Measurements from ENCODE around the gene GPN1.
"Not testable (repeated sequence)": the region's sequence is repeated elsewhere in the genome, so short reads cannot be mapped to it uniquely, and the experiment has no call there.

GPN1 gene

DNA sequence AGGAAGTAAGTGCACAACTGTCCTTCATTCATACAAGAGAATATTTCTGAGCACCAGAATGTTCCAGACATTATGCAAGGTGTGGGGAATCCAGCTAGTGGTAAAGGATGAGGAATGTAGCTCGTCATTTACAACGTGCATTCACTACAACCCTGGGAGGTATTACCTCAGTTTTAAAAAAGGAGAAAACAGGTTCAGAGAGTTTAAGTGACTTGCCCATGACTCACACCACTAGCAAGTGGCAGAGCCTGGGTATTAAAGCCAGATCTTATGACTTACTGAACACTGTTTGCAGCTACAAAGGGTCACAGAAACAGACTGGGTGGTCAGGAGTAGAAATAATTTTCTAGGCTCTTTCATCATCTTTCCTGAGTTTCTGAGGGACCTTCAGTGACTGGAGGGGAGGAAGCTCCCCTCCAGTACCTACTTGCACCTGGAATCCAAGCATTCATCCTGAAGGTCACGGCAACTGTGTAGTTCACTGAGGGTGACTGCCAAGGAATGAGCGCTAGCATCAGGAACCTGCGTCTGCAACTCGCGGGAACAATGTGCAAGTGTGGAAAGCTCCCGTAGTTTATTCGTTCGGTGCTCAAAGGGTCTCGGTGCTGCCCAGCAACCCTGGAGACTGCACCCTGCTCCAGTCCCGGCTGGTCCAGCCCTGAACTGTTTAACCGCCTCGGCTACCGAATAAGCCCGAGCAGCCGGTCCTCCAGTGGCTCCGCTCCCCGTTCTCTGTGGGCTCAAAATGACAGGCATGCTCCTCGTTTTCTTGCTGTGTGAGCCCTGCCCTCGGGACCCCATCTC, 685 bp upstream of the GPN1 start:
- peak; percentile 26 for DNase-seq

DNA sequence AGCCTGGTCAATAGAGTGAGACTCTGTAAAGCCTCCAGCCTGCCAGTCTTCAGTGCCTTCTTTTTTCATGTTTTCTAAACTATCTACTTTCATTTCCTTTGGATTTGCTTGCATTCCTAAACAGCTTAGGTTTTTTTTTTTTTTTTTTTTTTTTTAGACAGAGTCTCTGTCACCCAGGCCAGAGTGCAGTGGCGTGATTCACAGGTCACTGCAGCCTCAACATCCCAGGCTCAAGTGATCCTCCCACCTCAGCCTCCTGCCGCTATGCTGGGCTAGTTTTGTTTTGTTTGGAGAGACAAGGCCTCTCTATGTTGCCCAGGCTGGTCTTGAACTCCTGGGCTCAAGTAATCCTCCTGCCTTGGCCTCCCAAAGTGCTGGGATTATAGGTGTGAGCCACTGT, 1.4 kb downstream of the GPN1 start:
- DNase-seq: not testable (repeated sequence)

DNA sequence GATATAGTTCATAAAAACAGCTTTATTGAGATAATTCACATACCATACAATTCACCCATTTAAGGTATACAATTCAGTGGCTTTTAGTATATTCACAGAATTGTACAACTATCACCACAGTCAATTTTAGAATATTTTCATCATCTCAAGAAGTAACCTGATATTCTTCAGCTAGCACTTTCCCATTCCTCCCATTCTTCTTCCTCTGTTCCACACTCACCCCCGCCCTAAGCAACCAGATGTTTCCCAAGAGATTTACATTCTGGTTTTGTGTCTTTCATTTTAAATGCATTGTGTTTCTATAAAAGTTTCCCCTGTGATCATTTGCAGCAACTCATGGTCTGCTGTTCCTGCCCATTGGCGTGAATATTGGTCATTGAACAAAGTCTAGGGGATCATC, 5.4 kb downstream of the GPN1 start:
- DNase-seq: no peak

DNA sequence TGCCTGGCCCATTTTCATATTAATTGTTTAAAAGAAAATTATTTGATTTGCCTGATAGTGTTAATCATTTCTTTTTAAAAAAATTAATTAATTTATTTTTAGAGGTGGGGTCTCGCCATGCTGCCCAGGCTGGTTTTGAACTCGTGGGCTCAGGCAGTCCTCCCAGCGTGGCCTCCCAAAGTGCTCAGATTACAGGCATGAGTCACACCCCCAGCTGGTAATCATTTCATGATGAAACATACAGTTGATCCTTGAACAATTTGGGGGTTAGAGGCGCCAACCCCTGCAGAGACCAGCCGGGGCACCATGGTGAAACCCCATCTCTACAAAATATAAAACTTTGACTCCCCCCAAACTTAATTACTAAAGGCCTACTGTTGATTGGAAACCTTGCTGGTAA, 7.9 kb downstream of the GPN1 start:
- no peak for DNase-seq

DNA sequence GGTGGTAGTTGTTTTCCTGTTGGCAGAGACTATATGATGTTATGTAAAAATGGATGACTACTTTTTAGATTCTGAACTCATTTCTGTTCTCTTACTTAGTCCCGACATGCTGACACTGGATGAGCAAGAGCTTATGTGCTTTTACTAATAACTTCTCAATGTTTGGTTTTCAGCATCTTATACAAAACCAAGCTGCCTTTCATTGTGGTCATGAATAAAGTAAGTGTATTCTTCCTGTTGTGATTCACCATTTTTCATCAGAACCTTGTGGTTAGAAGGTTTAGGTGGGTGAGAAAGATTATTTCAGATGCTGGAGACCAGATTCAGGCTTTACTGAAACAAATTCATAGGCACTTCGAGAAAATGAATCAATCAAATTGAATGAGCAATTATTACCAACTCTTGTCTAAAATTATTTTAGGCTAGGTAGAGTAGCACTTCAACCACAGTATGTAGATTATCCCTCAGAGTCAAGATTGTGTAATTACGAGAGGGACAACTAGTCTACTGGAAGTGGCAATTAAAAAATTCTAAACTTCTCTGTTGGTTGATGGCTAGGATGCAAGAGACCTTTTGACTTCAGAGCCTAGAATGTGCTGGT, 9.3 kb downstream of the GPN1 start:
- no peak for DNase-seq

DNA sequence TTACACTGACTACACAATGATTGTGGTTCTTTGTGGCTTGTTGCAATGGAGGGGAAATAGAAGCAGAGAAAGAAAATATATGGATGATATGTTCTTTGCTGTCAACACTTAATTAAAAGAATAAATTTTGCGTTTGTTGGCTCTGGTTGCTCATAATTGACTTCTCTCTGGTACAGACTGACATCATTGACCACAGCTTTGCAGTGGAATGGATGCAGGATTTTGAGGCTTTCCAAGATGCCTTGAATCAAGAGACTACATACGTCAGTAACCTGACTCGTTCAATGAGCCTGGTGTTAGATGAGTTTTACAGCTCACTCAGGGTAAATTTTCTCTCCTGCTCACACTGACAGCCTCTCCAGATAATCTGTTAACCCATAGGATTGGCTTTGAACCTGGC, 9.9 kb downstream of the GPN1 start:
- DNase-seq: peak; percentile 50

DNA sequence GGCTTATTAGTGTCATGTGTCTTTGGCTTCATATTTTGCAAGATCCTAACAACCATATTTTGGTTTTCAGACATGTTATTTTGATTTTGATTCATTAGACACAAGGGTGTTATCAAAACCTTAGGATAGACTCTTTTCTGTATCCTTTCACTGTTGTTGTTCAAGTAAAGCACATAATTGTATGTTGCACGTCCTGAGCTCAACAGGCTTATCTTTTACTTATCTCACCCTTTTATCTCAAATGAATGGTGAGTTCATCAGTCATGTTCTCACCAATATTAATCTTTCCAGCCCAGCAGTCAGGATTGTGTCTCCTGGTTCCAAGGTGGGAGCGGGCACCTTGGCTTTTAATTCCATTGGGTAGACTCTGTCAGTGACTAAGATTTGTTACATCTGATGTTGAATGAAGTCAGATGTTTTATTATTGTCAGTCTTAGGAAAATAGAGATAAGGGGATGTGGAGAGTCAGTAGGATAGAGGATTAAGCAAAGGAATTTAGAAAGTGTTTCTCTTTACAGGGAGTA, 11.9 kb downstream of the GPN1 start:
- DNase-seq: no peak

DNA sequence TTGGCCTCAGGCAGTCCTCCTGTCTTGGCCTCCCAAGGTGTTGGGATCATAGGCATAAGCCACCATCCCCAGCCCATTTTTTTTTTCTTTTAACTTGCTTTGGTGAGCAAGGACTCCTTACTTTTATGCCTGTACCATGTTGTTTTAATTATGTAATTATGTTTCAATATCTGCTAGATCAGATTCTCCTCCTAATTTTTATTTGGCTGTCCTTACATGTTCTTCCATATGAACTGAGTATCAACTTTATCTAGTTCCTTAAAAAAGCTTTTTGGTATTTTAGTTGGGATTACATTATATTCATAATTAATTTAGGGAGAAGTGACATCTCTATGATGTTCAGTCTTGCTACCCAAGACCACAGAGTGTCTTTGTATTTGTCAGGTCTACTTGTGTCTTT, 16.3 kb downstream of the GPN1 start:
- DNase-seq: no peak

DNA sequence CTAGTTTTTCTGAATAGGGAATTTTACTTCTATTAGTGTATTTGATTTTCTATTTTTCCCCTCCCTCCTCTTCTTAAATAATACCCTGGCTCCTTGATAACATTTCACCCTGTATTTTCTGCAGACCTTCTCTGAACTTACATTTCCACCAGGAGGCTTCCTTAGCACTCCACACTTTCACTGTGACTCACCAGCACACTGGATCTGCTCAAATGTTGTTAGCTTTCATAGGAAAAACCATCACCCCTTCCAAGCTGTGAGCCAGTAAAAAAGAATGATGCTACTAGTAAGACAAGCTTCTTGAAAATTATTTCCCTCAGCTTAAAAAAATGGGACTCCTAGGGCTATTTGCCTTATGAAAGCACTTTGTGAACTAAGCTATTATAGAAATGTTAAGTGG, 18.4 kb downstream of the GPN1 start:
- no peak for DNase-seq

DNA sequence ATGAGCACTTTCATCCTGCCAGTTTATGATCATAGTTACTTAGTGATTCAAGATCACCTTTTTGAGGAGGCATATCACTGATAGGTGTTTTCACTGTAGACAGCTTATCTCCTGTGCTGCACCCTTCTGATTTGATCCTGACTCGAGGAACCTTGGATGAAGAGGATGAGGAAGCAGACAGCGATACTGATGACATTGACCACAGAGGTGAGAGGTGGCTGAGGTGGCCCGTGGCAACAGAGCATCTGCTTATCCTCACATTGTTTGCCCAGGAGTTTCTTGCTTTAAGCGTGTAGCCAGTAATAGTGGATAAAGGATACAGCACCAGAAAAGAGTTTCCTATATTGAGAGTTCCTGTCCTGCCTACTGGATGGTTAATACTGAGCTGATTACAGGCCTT, 18.9 kb downstream of the GPN1 start:
- DNase-seq: no peak

DNA sequence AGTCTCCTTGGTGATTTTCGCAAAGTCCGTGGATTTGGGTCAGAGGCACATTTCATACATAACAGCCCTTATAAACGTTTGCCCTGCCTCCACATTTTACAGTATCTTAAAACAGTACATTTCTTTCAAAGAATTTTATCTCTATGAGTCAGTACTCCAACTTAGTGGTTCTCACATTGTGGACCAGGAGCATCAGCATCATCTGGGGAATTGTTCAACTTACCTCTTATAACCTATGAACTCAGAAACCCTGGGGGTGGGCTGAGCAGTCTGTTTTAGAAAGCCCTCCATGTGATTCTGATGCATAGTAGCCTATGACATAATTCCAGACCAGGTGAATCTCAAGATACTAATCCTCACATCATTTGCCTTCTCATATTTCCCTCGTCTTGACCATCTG, 22.2 kb downstream of the GPN1 start:
- DNase-seq: no peak

DNA sequence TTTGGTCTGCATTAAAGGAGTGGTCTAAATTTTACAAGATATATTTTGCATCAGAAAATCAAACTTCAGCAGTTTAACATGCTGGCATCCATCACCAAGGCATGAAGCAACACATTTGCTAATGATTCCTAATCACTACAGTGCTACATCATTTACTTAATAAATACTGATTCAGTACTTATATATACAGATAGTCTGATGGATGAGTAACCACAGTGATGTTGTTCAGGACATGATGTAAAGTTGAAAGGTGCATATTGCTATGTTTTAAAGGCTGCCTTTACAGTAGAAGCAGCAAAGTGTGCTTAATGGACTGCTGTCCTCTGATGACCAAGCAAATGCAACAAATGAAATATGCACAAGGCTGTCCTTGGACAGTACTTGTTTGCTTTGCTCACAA, 23.5 kb downstream of the GPN1 start:
- no peak for DNase-seq

DNA sequence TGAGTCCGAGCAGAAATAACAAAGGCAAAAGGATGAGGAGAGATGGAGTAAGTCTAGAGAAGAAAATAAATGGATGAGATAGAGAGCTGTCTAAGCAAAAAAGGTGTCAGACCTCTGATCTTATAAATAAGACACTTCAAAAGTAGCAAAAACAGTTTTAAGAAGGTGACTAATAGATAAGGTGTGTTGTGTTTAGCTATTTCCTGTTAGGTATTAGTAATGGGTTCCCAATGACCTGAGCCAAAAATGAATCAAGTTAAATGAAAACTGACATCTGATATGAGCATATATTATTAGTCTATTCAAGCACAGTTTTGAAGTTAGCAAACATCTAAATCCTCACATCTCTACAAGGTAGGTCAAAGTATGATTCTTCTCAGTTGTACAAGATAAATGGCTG, 23.9 kb downstream of the GPN1 start:
- no peak for DNase-seq

DNA sequence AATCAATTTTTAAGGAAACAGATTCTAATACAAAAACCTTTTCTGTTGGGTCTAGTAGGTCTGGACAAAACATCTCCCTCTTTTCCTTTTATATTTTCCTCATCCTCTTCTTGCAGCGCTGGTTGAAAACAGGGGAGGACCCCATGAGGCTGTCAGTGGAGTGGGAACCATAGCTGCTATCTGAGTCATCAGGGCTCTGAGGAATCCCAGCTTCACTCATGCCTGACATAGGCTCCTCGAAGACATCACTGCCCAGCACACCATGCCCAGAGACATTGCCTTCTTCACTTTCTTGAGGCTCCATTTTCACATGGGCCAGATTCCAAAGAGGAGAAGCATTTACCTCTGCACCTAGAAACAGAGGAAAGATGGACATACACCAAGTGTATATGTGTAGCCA, 24.5 kb downstream of the GPN1 start:
- no peak for DNase-seq

DNA sequence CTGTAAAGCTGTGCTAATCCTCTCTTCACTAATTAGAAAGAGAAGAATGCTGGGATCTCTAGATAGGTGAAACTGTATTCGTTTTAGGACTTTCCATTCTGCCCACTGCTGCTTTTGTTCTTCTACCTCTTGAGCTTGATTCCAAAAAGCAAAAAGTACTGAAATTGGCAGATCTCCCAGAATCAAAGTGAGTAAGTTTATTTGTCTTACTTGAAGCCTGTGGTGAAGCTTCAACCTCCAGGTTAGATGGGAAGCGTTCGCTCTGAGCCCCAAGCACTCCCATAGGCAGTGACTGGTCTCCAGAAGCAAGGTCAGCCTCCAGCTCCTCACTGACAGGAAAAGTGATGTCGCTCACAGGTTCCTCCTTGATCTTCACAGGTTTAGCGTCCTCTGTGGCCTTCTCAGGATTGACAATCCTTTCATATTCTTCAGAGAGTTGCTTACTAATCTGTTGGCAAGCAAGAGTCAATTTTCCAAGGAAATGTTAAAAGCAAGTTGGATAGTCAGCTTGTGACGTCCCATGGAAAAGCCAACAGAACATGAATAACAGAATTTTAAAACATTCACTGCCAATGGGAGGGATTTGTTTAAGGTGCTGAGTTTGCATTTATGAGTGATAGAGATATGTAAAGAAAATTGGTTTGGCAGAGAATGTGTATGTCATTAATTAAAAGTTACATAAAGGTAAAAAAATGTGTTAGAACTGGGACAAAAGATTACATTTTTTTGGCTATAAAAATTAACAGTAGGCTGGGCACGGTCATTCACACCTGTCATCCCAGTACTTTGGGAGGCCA, 26.5 kb downstream of the GPN1 start:
- no peak for DNase-seq

DNA sequence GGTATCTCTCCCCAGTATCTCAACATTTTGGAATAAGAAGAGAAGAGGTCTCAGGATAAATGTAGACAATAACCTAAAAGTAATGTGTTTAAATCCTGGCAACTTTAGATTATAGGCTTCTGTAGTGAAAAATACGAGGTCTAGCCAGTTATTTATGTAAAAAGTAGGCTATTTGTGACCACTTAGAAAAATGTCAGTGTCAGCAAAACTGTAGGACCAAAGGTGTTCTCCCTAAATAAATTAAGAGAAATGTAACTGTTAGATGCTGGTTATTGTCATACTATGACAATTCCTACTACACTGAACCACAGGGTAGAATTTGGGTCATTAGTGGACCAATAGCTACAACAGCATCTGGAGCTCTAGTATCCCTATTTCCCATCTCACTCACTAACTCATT, 32.5 kb downstream of the GPN1 start:
- DNase-seq: no peak

DNA sequence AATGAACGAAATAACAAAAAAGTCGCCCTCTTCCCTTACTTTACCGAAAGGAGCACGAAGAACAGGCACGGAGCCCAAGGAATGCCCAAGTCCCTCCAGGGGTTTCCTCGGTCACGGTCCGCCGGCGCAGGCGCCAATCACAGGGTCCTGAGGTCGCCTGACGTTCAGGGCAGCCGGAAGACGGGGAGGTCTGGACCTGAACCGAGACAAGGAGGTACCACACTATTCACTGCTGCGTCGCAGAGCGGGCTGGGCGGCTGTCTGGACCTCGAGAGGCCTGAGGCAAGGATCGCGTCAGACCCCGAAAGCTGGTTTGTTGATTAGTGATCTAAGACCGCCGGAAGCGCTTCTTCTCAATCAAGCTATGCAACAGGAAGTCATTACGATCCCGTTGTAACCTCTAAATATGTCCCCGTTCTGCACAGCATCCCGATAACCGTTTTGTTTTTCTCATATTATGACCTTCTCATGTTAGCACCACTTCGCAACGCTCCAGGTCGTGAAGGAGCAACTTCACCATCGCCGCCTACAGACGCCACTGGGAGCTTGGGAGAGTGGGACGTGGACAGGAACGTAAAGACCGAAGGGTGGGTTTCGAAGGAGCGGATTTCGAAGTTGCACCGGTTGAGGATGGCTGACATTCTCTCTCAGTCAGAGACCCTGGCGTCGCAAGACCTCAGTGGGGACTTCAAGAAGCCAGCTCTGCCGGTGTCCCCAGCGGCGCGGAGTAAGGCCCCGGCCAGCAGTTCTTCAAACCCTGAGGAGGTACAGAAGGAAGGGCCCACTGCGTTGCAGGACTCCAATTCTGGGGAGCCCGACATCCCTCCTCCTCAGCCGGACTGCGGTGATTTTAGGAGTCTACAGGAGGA, 34.7 kb downstream of the GPN1 start, which contains the start of the genes SLC4A1AP and SUPT7L:
SLC4A1AP (plus strand) TSS at position 605 of the 869 bp plus-strand sequence; CDS start at position 631, 26 bp downstream.
SUPT7L (minus strand) TSS at position 330 of the 869 bp plus-strand sequence. CDS start 1,422 bp downstream, outside the sequence.
- peak; percentile 71 for DNase-seq

DNA sequence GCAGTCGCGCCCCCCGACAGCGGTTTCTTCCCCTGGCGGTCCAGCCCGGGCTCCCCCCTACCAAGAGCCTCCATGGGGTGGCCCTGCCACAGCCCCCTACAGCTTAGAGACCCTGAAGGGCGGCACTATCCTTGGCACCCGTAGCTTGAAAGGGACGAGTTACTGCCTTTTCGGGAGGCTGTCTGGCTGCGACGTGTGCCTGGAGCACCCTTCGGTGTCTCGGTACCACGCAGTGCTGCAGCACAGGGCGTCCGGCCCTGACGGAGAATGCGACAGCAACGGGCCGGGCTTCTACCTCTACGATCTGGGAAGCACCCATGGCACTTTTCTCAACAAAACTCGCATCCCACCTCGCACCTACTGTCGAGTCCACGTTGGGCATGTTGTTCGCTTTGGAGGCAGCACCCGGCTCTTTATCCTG, 35.3 kb downstream of the GPN1 start:
- DNase-seq: peak; percentile 11

DNA sequence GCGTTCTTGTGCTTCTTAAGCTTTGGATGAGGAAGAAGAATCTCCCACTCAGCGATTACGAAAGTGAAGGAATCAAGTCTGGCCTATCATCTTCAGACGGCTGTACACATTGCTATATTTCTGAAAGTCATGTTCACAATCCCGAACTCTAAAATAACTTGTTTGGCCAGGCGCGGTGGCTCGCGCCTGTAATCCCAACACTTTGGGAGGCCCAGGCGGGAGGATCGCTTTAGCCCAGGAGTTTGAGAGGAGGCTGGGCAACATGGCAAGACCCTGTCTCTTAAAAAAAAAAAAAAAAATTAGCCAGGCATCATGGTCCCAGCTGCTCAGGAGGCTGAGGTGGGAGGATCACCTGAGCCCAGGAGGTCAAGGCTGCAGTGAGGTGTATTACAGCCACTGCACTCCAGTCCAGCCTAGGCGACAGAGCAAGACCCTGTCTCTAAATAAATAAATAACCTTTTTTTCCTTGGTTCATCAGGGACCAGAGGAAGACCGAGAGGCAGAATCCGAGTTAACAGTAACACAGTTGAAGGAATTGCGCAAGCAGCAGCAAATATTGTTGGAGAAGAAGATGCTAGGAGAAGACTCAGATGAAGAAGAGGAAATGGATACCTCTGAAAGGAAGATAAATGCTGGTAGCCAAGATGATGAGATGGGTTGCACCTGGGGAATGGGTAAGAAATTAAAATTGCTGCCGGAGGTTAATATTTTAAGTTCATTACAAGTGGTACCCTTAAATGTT, 35.9 kb downstream of the GPN1 start:
- no peak for DNase-seq

DNA sequence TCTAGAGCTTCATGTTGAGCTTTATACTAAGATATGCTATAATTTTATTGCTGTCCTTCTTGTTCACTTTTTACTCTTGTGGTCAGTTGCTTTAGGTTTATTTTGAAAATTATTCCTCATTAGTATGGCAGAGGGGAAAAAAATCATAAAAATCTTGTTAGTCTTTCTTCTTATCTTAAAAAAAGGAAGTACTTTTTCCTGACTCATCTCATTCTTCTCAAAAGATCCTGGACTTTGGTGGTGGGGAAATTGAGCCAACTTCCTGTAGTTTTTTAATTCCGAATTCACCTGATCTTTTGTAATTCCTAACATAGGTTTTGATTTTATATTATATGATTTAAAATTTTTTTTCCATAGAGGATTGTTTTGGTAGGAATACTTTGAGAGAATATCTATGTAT, 38.6 kb downstream of the GPN1 start:
- no peak for DNase-seq

DNA sequence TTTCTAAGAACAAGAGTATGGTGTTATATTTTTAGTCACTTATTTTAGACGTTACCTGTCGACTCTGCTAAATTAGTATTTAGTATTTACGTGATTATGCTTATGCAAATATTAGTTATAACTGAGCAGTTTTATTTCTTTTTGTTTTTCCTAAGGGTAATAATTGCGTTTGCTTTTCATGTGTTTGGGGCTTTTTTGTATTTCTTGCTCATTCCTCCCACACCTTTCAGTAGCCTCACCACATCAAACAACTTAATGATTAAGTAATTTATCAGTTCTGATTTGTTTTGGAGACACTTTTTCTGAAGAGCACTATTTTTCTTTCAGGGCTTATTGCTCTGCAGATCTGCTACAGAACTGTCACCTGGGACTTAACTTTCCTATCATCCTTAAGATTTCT, 42.4 kb downstream of the GPN1 start:
- no peak for DNase-seq

Data from stimulated activated CD4-positive, alpha-beta T cell treated with anti-CD3 and anti-CD28 coated beads, Interleukin-1b, Interleukin-23, amount 100 ng/mL, for 48 hours (primary cell).